NCI-H2227 treated with DMSO at 0.1 percent for 48 hours (cell line): ENCODE data around the gene LEPROT.

Experiments
- DNase-seq: peaks from one replicate; lab custom pipeline; 2025; lab: John Stamatoyannopoulos, UW

The LEPROT gene

GRCh38 chr1:65412256-65412983 lies 8.0 kb upstream of the LEPROT start:
- no peak for DNase-seq

GRCh38 chr1:65412984-65413375 lies 7.5 kb upstream of the LEPROT start:
- no peak for DNase-seq

- DNase-seq: no peak
Measured at GRCh38 chr1:65414538-65414937, 5.9 kb upstream of the LEPROT start.

- no peak for DNase-seq
Measured at GRCh38 chr1:65416767-65417166, 3.7 kb upstream of the LEPROT start.

- DNase-seq: no peak
Measured at GRCh38 chr1:65417729-65418128, 2.7 kb upstream of the LEPROT start.

- DNase-seq: no peak
Measured at GRCh38 chr1:65418522-65419185, 1.8 kb upstream of the LEPROT start.

- peak; percentile 98 for DNase-seq
Measured at GRCh38 chr1:65419681-65420589, 533 bp upstream of the LEPROT start.

GRCh38 chr1:65421351-65422025 lies 1.0 kb downstream of the LEPROT start:
- DNase-seq: no peak

- DNase-seq: peak; percentile 5
Measured at GRCh38 chr1:65422241-65423203, 2.1 kb downstream of the LEPROT start.

GRCh38 chr1:65423884-65424572 lies 3.6 kb downstream of the LEPROT start:
- DNase-seq: no peak

- DNase-seq: no peak
Measured at GRCh38 chr1:65424573-65424889, 4.1 kb downstream of the LEPROT start.

GRCh38 chr1:65425006-65425405 lies 4.5 kb downstream of the LEPROT start:
- no peak for DNase-seq

- no peak for DNase-seq
Measured at GRCh38 chr1:65425697-65426096, 5.2 kb downstream of the LEPROT start.

GRCh38 chr1:65429078-65429477 lies 8.6 kb downstream of the LEPROT start:
- no peak for DNase-seq

- DNase-seq: no peak
Measured at GRCh38 chr1:65429806-65430205, 9.3 kb downstream of the LEPROT start.

GRCh38 chr1:65431111-65431705 lies 10.7 kb downstream of the LEPROT start:
- DNase-seq: peak; percentile 32

GRCh38 chr1:65432918-65433317 lies 12.4 kb downstream of the LEPROT start:
- no peak for DNase-seq

- DNase-seq: no peak
Measured at GRCh38 chr1:65434255-65434654, 13.8 kb downstream of the LEPROT start.

GRCh38 chr1:65434760-65435159 lies 14.3 kb downstream of the LEPROT start:
- DNase-seq: no peak

GRCh38 chr1:65435987-65436386 lies 15.5 kb downstream of the LEPROT start:
- no peak for DNase-seq
